Measurements from ENCODE around the gene RPL22L1.
"Not testable (repeated sequence)": the region's sequence is repeated elsewhere in the genome, so short reads cannot be mapped to it uniquely, and the experiment has no call there.

The RPL22L1 gene

GRCh38 chr3:170826047-170826446 lies 43.9 kb downstream of the RPL22L1 start:
- no peak for DNase-seq

DNA sequence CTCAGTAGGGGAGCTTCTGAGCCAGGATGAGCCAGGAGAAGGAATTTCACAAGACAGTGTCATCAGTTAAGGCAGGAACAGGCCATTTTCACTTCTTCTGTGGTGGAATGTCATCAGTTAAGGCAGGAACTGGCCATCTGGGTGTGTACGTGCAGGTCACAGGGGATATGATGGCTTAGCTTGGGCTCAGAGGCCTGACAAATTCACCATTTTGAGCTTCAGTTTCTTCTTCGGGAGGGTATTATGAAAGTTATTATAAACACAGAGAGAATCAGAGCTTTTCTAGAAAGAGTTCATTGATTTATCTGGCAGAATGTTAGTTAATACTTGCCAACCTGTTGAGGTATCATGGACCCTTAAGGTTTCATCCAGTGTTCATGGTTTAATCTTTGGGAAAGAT lies 46.4 kb downstream of the RPL22L1 start:
- DNase-seq, result not testable (repeated sequence)

DNA sequence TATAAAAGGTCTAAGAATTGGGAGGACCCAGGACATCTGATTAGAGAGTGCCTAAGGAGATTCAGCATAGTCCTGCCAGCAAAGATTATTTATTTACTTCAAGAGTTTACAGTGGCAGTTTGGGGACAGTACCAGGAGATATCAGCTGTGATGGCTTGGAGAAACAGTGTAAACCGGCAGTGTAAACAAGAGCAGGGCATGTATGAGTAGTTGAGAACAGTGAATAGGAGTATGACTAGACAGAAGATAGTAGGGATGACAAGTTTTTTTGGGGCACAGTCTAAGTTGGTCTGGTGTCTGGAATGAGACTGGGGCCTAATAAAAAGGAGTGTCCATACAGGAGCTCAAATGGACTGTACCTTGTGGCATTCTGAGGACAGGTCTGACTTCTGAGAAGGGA lies 51.7 kb downstream of the RPL22L1 start:
- not testable (repeated sequence) for DNase-seq

DNA sequence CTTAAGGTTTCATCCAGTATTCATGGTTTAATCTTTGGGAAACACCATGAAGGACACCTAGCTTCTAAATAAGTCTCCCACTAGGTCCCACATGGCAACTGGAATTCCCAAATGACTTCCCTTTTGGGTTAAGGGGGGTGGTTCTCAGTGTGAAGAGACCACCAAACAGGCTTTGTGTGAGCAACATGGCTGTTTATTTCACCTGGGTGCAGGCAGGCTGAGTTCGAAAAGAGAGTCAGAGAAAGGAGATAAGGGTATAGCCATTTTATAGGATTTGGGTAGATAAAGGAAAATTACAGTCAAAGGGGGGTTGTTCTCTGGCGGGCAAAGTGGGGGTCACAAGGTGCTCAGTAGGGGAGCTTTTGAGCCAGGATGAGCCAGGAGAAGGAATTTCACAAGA lies 52.5 kb downstream of the RPL22L1 start:
- not testable (repeated sequence) for DNase-seq

GRCh38 chr3:170816841-170817240 lies 53.2 kb downstream of the RPL22L1 start:
- no peak for DNase-seq

- DNase-seq, result no peak
These were observed 53.7 kb downstream of the RPL22L1 start for GRCh38 chr3:170816341-170816740.

DNA sequence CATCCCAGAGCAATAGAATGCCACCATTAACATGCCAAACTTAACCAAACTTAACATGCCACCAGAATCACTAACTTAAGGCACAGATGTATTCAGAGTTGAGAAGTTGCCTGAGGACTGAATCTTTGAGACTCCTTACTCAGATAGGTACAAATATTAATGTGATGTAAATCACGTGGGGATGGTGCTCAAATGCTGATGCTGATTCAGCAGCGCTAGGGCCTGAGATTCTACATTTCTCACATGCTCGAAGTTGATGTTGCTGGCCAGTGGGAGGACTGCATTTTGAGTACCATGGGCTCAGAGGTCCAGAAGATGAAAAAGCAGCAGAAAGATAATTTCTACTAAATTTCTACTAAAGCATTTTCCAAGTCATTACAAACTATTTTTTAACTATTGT lies 54.1 kb downstream of the RPL22L1 start:
- DNase-seq, result no peak

DNA sequence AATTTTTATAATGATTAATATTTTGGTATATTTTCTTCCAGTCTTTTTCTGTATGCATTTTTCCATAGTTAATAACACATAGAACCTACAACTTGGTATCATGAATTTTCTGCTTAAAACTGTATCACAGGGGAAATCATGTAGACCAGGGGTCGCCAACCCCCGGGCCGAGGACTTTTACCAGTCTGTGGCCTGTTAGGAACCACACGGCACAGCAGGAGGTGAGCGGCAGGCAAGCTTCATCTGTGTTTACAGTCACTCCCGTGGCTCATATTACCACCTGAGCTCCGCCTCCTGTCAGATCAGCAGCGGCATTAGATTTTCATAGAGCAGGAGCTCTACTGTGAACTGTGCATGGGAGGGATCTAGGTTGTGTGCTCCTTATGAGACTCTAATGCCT lies 54.7 kb downstream of the RPL22L1 start:
- no peak for DNase-seq
